DND-41 (cell line): ENCODE measurements around the gene IPO4.

Experiments
- ATAC-seq: fragments of 200-7000 bp; cut with Tn5 transposase; 3 replicates; pipeline ENCODE4 v1.9.1; 2021; ENCODE audit warnings: low read depth; ENCODE audit not compliant: insufficient read depth
- DNase-seq: peaks from one replicate; pipeline ENCODE4 v3.0.0-alpha.2; 2020
- H2AFZ ChIP-seq: 2 replicates; pipeline ENCODE4 v1.6.0; 2012; ENCODE audit warnings: low read depth, low read length
- H3K27ac ChIP-seq: 2 replicates; pipeline ENCODE4 v1.5.1; 2012; ENCODE audit warnings: low read length, inconsistent platforms
- H3K27me3 ChIP-seq: fragments of 200-600 bp; sonication (generic); 2 replicates; pipeline ENCODE4 v1.6.0; 2012; ENCODE audit warnings: low read length, mild to moderate bottlenecking, inconsistent platforms; ENCODE audit not compliant: insufficient read depth, poor library complexity
- H3K36me3 ChIP-seq: 2 replicates; pipeline ENCODE4 v1.5.1; 2012; ENCODE audit warnings: low read length, inconsistent platforms; ENCODE audit not compliant: insufficient read depth
- H3K4me1 ChIP-seq: 2 replicates; pipeline ENCODE4 v1.5.1; 2012; ENCODE audit warnings: mild to moderate bottlenecking, low read length; ENCODE audit not compliant: insufficient read depth
- H3K4me2 ChIP-seq: 2 replicates; pipeline ENCODE4 v1.6.0; 2012; ENCODE audit warnings: mild to moderate bottlenecking, moderate library complexity, low read length, inconsistent platforms; ENCODE audit not compliant: insufficient read depth
- H3K4me3 ChIP-seq, 2 experiments: fragments of 200-600 bp in 1 of 2; shearing (Covaris generic) in 1 of 2; 2 replicates each; pipeline ENCODE4 v1.5.1; 2012 to 2016; ENCODE audit warnings: inconsistent platforms in 2 of 2, low read length in 2 of 2, mild to moderate bottlenecking in 2 of 2, low read depth in 1 of 2, moderate library complexity in 1 of 2
- H3K79me2 ChIP-seq: 2 replicates; pipeline ENCODE4 v1.6.0; 2012; ENCODE audit warnings: low read length, inconsistent platforms; ENCODE audit not compliant: insufficient read depth
- H3K9ac ChIP-seq: 2 replicates; pipeline ENCODE4 v1.6.0; 2012; ENCODE audit warnings: low read depth, mild to moderate bottlenecking, inconsistent platforms, low read length, moderate library complexity
- H3K9me3 ChIP-seq: 2 replicates; pipeline ENCODE4 v1.5.1; 2012; ENCODE audit warnings: low read length, moderate library complexity, mild to moderate bottlenecking, inconsistent platforms; ENCODE audit not compliant: insufficient read depth, severe bottlenecking
- H4K20me1 ChIP-seq: 2 replicates; pipeline ENCODE4 v1.6.0; 2012; ENCODE audit warnings: low read length; ENCODE audit not compliant: insufficient read depth
- EZH2 ChIP-seq: IDR thresholded peaks from 3 replicates; pipeline ENCODE4 v1.6.1; 2012; ENCODE audit warnings: borderline replicate concordance, low read depth, mild to moderate bottlenecking, moderate library complexity, low read length, inconsistent platforms; ENCODE audit not compliant: severe bottlenecking
- TF ChIP-seq, protein P1 (sequence below): IDR thresholded peaks from 2 replicates; pipeline ENCODE4 v1.5.1; 2012; ENCODE audit warnings: borderline replicate concordance, low read length, moderate library complexity, mild to moderate bottlenecking; ENCODE audit not compliant: poor library complexity, severe bottlenecking; ENCODE audit errors: extremely low read depth

IPO4 gene

DNA sequence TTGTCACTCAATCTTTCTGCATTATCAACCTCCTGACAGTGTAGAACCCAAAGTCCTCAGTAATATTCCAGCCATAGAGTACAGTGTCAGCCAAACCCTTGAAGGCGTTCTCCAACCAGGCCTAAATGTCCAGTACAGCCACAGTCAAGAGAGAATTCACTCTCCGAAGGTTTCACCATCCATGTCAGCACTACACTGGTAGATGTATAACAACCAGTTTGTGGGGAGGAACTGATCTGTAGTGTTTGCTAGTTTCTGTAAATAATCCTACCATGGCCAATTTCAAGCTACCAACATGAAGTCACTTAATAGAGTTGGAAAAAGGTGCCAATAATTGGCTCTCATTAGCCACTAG is 27.7 kb upstream of the IPO4 start:
- peaks cover 57% of the 10 kb centered on the region for H3K79me2 ChIP-seq
- H3K27ac ChIP-seq = 0 out of 2 replicates have a peak overlapping the region, but pooled peaks have one; percentile 14
- H3K4me1 ChIP-seq = peaks cover 44% of the 10 kb centered on the region
- H3K27me3 ChIP-seq = no peaks in the 10 kb centered on the region
- DNase-seq (no peak), ATAC-seq (no peak)
- H2AFZ ChIP-seq = peak overlapping the region; percentile 56; the same call in 1 of the 2 replicates
- H3K9me3 ChIP-seq = no peaks in the 10 kb centered on the region
- no peaks in the 10 kb centered on the region for H4K20me1 ChIP-seq
- H3K4me3 ChIP-seq = peak overlapping the region in 1 of 2 experiments; percentile 89; a peak in 2 of 4 replicates
- peak overlapping the region; percentile 84 for H3K9ac ChIP-seq
- peaks cover 15% of the 10 kb centered on the region for H3K36me3 ChIP-seq
- TF ChIP-seq EZH2 = no peak
- H3K4me2 ChIP-seq = peak overlapping the region; percentile 92

DNA sequence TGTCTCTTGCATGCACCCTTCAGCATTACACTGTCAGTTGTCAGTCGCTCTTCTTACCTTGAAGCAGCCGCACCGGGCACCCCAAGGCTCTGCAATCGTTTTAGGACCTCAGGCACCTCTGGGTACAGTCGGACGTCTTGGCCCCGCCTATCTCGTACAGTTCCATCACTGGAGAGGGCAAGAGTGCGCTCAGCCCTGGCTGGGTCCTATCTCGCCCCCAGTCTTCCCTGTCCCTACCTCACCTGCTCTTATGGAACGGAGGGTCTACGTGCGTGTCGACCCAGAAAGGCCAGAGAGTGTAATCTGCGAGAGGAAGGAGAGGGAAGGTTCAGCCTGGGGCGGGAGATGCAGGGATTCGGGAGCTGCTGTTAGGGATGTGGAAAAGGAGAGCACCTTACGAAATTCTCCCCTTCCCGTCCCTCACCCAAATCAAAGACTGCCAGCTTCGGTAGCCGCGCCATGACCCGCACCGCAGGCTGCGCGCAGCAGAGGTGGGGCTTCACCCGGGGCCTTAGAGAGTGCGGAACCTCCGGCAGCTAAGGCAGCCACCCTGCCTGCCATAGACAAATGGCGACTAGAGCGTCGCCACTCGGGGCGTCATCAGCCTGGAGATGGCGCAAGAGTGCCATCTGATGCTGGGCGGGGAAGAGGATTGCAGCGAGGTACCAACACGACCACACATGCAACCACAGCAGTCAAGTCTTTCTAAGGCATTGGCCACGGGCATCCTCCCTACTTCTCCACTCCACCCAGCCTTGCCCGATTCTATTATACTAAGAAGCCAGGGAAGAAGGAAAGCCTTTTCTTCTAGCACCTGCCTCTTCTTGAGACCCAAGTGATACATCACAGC is 27.1 kb upstream of the IPO4 start, which contains the start of gene MDP1:
TSS of gene MDP1 (minus strand) at position 572 of the 850 bp plus-strand sequence. CDS start at position 461, 111 bp downstream.
- Histone ChIP-seq H3K27me3 (no peaks in the 10 kb centered on the region), H3K4me3 (peak within 1 kb of the TSS; percentile 61 to 89), H3K9ac (peak within 1 kb of the TSS; percentile 84), H3K36me3 (peaks cover 20% of the 10 kb centered on the region), H3K79me2 (peaks cover 54% of the 10 kb centered on the region), H3K27ac (peak within 1 kb of the TSS; percentile 80), H3K4me2 (peak within 1 kb of the TSS; percentile 92), H3K9me3 (no peaks in the 10 kb centered on the region), H2AFZ (peak within 1 kb of the TSS; percentile 92), H4K20me1 (no peaks in the 10 kb centered on the region), H3K4me1 (peaks cover 47% of the 10 kb centered on the region)
- no peak for TF ChIP-seq EZH2
- TF ChIP-seq, protein P1, sequence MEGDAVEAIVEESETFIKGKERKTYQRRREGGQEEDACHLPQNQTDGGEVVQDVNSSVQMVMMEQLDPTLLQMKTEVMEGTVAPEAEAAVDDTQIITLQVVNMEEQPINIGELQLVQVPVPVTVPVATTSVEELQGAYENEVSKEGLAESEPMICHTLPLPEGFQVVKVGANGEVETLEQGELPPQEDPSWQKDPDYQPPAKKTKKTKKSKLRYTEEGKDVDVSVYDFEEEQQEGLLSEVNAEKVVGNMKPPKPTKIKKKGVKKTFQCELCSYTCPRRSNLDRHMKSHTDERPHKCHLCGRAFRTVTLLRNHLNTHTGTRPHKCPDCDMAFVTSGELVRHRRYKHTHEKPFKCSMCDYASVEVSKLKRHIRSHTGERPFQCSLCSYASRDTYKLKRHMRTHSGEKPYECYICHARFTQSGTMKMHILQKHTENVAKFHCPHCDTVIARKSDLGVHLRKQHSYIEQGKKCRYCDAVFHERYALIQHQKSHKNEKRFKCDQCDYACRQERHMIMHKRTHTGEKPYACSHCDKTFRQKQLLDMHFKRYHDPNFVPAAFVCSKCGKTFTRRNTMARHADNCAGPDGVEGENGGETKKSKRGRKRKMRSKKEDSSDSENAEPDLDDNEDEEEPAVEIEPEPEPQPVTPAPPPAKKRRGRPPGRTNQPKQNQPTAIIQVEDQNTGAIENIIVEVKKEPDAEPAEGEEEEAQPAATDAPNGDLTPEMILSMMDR = peak; percentile 91
- ATAC-seq = peak; percentile 73
- peak; percentile 89 for DNase-seq

DNA sequence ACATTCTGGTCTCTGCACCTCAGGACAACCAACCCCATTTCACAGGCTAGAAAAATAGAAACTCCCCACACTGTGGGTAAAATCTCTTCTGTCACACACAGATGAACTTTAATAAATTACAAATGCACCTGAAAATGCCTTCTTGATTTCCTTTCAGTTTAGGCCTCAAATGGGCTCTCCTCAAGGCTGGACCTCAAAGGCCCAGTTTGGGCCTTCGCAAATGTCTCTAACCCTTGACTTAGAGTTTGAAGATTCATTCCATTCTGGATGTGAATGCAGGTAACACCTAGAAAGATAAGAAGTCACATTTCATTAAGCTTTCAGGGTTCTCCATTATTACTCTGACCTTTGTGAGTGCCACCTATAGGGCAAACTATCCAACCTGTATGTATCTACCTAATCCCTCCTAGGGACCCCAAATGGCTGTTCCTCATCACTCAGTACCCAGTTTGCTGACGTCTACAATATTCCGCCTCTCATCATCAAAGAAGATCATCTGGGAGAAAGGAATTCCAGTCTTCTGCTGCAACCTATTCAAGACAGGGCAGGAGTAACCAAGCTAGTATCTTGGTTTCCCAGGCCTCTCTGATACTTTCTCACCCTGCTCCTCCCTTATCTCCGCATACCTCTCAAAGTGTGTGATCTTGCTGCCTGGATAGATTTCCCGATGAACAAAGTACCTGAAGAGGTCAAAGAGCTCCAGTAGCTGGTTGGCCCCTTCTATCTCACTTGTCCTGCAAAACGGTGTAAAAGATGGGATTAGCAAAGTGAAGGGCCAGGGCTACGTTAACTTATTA is 25.4 kb upstream of the IPO4 start:
- Histone ChIP-seq H2AFZ (peak overlapping the region; percentile 90), H3K27me3 (no peaks in the 10 kb centered on the region), H4K20me1 (no peaks in the 10 kb centered on the region), H3K4me1 (peaks cover 47% of the 10 kb centered on the region), H3K9ac (peak overlapping the region; percentile 84), H3K79me2 (peaks cover 49% of the 10 kb centered on the region), H3K4me2 (peak overlapping the region; percentile 92), H3K4me3 (peak overlapping the region; percentile 61 to 89; a peak in 3 of 4 replicates), H3K9me3 (no peaks in the 10 kb centered on the region), H3K27ac (peak overlapping the region; percentile 86), H3K36me3 (peaks cover 37% of the 10 kb centered on the region)
- no peak for DNase-seq
- no peak for ATAC-seq
- TF ChIP-seq, protein P1 = peak; percentile 9
- no peak for TF ChIP-seq EZH2
